Spleen (tissue), 7 donors: ENCODE data around the gene RBM8A.

Experiments used
- CTCF ChIP-seq, 11 experiments: fragments of 200-600 bp in 7 of 11; fragments of 450-650 bp in 4 of 11; sonication (generic) in 4 of 11; IDR thresholded peaks in 8 of 11; conservative IDR thresholded peaks in 3 of 11; 1 replicate in 7 of 11; 2 replicates in 4 of 11; pipeline versions ENCODE4 v1.4.0 to v1.8.0; 2016 to 2021; ENCODE audit warnings: antibody characterized with exemption in 11 of 11, inconsistent platforms in 4 of 11, mild to moderate bottlenecking in 1 of 11
- POLR2A ChIP-seq, 3 donors: fragments of 450-650 bp; IDR thresholded peaks; one replicate each; pipeline ENCODE4 v1.5.1; 2017; ENCODE audit warnings: antibody characterized with exemption in 3 of 3, mild to moderate bottlenecking in 1 of 3
- donor health status: DM: no; HTN: no; CAD: no; lungs with moderate emphysema.
- donor health status: DM: no; HTN: no; CAD: no.
- donor health status: DM: no; HTN: no; CAD: no.

- TF ChIP-seq CTCF (IDR thresholded peaks at IDR 0.05 in 8 of 11, conservative IDR thresholded peaks at IDR 0.05 in 3 of 11), result no peak
- TF ChIP-seq POLR2A (IDR thresholded peaks at IDR 0.05), result no peak
Measured at GRCh38 chr1:145893306-145894055, 33.8 kb downstream of the RBM8A start.
